HG03460 (cell line): ENCODE results near the gene SHISA6.
"Not testable (repeated sequence)": the region's sequence is repeated elsewhere in the genome, so short reads cannot be mapped to it uniquely, and the experiment has no call there.

Source experiments
- ATAC-seq: cut with Tn5 transposase; IDR thresholded peaks from one replicate; pipeline ENCODE4 v1.9.1; 2021; ENCODE audit not compliant: unreplicated experiment

SHISA6 gene

DNA sequence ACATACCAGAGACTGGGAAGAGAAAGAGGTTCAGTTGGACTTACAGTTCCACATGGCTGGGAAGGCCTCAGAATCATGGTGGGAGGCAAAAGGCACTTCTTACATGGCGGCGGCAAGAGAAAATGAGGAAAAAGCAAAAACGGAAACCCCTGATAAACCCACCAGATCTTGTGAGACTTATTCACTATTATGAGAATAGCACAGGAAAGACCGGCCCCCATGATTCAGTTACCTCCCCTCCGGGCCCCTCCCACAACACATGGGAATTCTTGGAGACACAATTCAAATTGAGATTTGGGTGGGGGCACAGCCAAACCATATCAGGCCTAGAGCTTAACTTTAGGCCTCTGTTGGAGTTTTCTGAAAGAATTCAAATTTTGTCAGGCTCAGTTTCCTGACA is 60.9 kb downstream of the SHISA6 start:
- not testable (repeated sequence) for ATAC-seq

DNA sequence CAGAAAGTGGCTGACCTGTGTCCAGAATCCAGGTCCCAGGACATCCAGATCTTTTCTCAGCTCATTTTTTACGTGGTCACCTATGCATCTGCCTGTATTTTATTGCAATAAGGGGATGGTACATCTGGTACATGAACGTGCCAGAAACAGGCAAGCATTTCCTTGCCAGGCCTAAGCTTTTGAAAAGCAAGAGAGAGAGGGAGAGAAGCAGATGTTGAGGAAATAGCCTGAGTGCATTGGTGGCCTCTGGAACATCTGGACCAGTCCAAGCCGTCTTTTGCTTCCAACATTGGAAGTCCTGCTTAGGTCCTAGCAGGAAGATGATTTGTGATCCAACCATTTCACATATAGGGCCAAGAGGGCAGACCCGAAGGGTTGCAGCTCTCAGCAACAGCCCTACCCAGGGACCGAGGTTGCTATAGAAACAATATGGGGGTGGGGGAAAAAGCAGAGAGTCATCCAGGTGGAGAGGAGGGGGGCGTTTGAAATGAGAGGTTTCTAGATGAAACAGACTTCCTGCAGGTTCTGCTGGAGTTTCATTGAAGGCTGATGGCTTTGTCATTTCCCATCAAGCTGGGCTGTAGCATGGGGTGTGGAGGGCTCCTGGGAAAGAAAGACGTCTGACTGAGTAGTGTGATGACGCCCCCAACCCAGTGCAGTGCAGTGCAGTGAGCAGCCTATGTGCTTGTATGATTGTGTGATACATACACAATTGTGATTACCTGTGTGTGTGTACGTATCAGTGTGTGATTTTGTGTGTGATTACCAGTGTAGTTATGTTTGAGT is 61.6 kb downstream of the SHISA6 start:
- no peak for ATAC-seq

DNA sequence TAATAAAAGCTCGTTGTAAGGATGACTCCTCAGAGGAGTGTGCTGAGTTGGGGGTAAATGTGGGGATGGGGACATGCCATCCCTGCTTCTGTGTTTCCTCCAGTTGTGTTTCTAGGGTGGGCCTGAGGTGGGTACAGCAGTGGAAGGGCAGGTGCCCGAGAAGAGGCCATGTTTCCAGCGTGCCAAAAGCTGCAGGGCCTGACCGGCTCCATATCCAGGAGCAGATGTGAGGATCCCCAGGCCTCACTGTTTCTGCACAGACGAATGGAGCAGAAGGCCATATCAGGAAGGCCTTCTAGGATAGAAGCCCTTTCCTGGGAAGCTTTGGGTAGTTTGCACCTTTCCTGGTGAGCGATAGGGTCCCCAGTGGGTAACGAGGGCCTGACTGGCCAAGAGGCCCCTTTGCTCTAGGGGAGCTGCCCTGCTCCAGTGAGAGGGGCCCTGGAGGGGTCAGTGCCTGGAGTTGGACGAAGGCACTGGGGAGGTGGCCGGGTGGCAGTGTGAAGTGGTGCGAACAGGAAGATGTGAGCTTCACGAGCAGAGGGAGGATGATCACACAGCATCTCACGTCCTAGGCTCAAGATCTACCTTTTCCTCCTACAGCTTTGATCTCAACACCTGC is 62.9 kb downstream of the SHISA6 start:
- no peak for ATAC-seq

DNA sequence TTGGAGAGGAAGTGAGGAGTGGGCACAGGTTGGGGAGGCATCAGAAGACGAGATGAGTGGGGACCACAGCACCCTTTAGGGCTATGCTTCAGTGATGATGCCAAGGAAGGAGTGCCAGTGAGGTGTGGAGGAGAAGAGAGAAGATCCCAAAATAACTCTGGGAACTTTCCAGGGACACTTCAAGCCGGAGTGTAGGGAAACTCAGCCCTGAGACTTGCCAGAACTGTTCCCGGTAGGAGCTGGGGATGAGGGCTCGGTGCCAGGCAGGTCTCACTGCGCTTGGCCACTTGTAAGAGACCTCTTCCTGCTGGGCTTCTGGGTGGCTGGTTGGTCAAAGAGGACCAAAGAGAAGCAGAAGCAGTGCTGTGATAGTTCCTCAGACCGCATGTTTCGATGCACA is 63.6 kb downstream of the SHISA6 start:
- ATAC-seq: no peak

DNA sequence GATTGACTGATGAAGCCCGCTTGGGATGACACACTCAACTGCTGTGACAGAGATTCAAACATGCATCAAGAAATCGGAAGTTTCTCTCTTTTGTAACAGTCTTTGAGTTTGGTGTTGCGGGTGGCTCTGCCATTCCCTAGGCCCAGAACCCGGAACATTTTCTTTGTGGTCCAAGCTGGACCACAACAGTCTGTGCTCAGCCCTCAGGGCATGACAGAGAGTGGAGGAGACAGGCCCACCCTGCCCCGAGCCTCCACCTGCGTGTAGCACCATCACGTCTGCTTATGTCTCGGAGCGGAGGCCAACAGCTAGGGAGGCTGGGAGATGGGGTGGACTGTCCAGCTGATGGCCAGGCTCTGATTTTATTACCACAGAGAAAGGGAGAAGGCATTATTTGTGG is 64.5 kb downstream of the SHISA6 start:
- ATAC-seq: no peak

DNA sequence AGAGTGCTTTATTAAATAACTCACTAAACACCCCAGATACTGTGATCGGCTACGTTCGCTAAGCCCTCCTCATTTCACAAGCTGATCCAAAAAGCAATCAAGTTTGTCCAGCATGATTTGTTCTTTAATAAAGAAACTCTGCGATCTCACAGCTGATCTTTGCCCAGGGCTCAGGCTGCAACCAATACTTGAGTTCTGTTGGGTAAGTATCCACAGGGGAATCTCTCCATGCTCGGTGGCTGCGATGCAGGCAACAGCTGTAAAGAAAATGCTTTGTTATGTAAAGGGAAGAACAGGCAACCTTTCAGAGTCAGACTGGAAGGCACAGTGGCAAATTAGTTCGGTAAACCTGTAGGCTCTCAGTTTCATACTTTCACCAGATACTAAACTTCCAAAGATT is 67.5 kb downstream of the SHISA6 start:
- ATAC-seq: no peak

DNA sequence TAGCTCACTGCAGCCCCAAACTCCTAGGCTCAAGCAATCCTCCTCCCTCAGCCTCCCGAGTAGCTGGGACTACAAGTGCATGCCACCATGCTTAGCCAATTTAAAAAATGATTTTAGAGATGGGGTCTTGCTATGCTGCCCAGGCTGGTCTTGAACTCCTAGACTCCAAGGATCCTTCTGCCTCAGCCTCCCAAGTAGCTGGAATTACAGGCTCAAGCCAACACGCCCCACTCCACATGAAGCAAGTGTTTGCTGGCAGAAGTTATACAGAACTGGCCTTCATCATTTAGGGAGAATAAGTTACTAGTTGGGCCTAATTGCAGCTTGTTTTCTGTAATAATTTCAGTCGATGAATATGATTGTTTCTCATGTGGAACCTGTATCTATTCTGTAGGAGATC is 68.0 kb downstream of the SHISA6 start:
- no peak for ATAC-seq

DNA sequence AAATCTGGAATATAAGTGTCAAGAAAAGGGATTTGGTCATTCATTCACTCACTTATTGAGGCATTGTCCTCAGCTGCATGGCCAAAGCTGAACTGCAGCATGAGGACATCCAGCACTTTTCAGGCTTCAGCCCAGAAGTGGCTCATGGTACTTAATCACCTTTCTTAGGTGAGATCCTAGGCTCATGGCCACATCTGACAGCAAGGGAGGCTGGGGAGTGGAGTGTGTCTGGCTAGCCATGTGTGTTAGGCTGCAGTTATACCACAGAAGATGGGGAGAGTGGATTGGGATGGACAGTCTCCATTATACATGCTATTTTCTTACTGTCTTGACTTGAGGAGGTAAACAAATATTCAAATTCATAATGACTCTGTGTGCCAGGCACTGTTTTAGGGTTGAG is 68.8 kb downstream of the SHISA6 start:
- ATAC-seq: no peak

DNA sequence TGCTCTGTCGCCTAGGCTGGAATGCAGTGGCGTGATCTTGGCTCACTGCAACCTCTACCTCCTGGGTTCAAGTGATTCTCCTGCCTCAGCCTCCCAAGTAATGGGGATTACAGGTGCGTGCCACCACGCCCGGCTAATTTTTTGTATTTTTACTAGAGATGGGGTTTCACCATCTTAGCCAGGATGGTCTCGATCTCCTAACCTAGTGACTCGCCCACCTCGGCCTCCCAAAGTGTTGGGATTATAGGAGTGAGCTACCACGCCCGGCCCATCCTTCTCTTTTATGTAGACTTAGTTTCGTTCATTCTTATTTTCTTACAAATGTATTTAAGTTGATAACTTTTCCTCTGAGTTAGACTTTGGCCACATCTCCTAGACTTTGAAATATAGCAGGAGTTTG is 75.4 kb downstream of the SHISA6 start:
- ATAC-seq: not testable (repeated sequence)

DNA sequence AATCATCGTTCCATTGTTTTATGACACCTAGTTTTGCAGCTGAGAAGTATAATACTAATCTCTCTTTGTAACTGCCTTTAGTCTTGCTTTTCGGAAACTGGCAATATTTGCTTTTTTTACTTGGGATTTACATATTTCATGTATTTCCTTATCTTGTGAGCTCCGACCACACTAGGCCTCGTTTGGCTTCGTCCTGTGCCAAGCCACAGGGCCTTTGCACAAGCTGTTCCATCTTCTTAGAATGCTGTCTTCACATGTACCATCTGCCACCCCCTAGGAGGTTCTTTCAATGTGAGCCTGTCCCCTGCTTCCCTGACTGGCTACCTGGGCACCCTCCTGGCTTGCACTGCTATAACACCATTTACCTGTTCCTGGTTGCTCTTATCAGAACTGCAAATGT is 77.2 kb downstream of the SHISA6 start:
- ATAC-seq: no peak

DNA sequence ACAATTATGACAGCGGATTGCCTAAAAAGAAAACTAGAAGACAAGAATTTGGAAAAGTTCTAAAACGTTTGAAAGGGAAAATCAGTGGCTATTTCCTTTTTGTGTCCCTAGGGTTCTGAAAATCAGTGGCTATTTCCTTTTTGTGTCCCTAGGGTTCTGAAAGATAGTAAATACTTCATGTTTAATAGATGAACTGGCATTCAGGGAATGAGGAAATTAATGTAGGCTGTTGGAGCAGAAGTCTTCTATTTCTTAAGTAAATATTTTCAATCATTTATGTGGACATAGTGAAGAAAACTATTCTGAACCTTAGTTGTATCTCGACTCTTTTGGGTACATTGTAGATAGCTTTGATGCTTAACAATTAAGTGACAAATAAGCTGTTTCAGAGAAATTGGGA is 78.9 kb downstream of the SHISA6 start:
- no peak for ATAC-seq

DNA sequence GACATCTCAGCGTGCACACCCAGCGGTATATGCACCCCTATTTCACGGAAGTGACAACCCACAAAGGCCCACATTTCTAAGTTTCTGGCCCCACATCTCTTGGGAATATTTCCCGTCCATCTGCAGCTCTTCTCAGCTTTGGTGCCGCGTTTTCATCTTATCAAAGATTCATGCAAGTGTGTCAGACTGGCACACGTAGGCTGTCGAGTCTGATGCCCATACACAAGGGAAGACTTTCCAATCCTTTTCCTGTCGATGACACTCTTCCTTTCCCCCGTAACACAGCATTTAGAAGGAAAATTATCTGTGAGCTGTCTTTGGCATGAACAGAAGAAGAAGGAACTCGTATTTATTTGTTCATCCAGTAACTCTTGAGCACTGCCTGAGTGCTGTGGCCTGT is 83.0 kb downstream of the SHISA6 start:
- no peak for ATAC-seq

DNA sequence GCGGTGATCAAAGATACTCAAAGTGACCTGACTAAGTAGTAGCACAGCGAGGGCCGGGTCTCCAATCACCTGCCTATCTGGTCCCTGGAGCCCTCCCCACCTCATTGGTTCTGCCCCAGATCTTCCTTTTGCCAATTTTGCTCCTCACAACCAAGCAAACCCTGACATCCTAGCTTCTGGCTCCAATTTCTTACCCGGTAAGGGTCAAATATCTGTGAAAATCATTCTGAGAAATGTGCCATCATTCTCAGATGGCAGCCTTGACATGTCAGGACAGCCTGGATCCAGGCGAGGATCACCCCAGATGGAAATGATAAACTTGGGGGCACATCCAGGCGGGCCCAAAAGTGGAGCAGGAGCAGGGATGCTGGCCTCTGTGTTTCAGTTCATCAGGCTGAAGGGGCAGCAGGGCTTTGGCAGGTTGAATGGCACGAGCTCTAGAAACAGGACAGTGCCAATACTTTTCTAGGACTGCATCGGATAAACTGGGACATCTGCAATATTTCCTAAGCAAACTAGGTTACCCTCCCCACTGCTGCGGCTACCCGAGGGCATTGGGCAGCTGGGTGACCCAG is 83.9 kb downstream of the SHISA6 start:
- no peak for ATAC-seq

DNA sequence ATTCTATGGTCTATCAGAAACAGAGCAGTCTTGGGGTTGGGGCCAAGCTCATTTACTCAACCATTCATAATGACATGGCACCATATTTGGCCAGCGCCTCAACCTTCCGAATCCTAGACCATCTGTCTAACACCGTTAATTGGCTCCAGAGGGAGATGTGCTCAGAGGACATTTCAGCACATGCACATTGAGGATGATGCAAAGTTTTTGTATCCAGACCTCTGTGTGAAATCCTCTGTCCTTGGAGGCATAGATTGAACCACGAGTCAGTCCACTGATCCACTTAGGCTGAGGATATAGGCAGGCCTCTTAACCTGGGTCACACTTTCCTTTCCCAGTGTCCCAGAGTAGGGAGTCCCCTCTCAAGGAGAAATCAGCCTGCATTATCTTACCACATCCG is 85.5 kb downstream of the SHISA6 start:
- ATAC-seq: no peak

DNA sequence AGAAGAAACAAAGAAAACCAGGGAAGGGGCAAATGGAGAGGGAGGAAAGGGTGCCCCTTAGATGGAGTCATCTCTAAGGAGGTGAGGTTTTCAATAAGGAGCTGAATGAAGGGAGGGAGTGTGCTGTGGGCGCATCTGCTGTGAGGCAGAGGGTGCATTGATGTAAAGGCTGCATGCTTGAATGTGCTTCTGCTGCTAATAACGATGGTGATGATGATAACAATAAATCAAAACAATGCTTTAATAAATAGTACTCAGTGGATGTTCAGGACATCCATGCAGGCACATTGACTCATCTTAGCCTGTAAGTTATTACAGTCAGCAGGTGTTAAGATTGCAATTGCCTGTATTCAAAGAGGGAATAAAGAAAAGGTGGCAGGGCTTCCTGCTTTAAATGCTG is 87.8 kb downstream of the SHISA6 start:
- no peak for ATAC-seq

DNA sequence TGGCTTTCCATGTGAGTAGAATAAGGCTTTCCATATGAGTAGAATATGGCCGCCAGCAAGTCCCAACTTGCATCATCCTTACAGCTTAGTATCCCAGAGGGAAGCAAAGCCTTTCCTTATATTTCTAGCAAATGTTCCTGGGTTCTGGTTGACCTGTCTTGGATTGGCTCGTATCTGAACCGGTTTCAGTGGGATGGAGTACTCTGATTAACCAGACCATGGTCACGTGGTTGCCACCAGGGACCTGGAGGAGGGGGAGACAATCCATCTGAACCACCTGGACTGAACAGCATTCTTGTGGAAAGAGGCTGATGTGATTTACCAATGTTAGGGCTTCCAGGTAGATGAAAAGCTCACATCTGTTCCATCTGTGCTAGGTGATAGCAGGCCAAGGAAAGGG is 89.0 kb downstream of the SHISA6 start:
- no peak for ATAC-seq

DNA sequence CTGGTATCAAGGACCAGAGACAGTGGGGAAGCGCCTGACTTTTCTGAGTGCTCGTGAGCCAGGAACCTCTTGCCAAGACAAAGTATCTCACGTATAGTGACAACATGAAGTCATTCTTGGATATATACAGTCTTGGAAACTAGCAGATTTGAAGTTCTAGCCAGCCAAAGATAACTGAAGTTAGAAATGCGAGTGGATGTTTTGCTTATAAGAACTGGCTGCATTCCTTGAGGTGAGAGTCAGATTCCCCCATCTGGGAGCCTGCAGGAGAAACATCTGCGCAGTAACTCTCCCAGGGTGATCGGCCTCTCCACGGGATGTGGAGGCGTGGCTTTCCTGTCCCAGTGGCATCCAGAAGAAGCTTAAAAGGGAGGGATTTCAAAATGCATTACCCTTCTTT is 89.8 kb downstream of the SHISA6 start:
- ATAC-seq: no peak

DNA sequence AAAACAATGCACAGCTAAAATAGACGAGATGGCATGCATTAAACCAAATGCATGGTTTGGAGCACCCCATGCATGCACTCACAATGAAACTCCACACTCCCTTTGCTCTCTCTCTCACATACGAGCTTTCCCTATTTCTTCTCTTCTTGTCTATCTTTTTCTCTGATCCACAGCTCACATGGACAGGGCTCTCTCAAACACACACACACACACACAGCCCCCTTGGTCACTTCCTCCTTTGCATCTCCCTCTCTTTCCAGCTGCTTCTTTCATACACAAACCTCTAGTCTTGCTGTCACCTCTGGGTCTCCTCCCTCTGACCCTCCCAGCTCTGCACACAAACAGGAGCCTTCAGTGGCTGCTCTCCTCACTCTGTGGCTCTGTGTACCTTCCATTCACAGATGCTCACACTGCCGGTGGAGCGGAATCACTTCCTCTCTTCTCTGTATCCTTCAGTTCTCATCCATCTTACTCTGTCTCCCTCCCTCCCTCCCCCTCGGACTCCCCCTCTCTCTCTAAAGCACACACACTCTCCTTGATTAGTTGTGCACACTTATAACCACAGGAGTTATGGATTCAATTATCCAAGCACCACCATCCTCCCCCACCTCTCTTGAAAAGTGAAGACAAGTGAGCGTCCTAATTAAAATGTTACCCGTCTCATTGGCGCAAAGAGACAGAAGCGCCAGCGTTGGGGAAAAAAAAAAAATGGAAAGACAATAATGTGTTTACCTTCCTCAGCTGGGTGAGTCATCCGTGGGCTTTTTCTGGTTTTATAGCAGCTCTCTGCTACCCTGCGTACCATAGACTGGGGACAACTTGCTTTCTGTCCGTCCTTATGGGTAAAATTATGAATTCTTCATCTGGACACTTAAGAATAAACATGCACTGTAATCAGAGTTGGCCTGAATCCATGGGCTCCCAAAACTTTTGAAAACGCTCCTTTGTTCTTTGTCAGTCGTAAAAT is 90.8 kb downstream of the SHISA6 start:
- ATAC-seq: no peak

DNA sequence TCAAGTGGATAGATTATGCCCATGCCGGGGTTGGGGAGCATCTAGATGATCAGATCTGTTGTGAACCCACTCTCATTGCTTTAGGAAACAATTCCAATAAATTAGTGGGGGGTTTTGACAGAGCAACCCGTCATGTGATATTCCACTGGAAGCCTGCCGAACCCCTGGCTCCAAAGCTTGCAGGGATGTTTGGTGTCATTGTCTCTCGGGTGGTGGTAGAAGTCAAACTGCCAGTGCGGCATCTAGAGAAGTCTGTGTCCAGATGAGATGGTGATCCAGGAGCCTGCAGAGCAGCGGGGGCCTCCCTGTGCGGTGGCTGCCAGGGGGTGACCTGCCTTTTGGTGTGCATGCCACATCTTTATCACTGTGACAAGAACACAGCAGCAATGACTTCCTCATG is 91.7 kb downstream of the SHISA6 start:
- no peak for ATAC-seq

DNA sequence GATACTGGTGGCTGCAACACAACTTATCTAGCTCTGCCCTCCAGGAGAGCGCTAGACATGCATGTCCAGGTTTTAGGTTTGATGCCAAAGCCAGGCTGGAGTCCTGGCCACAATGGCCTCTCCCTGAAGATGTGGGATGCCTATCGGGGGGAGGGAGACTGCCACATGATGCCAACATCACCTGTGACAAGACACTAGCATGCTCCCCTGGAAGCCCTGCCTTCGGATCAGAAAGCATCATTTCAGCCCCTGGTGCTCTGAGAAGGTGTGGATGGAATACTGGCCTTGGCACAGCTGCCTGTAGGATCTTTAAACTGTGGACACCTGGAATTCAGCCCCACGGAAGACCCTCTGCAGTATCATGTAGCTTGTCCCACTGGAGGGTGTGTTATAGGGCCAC is 93.5 kb downstream of the SHISA6 start:
- ATAC-seq: no peak

DNA sequence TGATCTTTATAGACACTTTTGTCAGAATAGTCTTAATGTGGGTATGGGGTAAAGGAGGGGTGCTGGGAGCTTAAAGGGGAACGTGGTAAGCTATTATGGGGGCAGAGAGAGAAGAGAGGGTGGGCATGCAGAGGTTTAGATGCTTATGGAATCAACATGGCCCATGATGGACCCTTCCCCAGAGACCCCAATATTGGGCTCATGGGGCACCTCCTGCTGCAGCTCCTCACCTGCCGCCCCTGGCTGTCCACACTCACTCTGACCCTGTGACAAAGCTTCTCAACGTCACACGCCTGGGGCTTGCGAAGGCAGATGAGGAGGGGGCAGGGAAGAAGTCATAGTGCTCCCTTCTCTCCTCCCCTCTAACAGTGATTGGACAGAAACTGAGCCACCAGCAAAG is 95.3 kb downstream of the SHISA6 start:
- ATAC-seq: no peak
